ENCODE data around the gene STUM. TPM values are rescaled to one million over a fixed set of nuclear protein-coding genes. Genes with fewer than 3 reads are reported as not detected.

The STUM gene
- total RNA-seq, 1 experiment from 2014 or later, result 0.11 TPM

DNA sequence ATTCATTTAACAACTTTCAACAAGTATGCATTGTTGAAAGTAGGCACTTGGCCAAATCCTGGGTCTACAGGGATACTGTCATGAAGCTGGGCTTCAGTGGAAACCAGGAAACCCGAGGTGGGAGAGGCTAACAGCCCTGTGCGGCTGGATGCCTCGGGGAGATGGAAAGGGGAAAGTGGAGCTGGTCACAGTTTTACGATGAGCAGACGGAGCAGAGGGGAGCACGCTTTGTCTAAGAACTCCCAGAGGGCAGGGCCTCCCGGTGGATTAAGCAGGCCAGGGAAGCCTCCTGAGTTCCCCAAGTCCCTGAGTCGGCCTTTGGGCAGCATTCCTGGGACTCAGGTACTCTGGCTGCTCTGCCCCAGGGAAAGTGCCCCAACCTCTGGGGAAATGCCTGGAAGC, 23.8 kb downstream of the STUM start:
- no peaks in the 10 kb centered on the region for H3K79me2 ChIP-seq (ENCODE audit: insufficient read depth, low read length)
- no peak overlapping the region for H3K23ac ChIP-seq (ENCODE audit: insufficient read length, low read depth, low read length)
- H3K27me3 ChIP-seq (ENCODE audit: insufficient read depth, low read length), result no peaks in the 10 kb centered on the region
- peaks cover 14 to 26% of the 10 kb centered on the region in 2 experiments for H3K4me1 Mint-ChIP-seq
- no peaks in the 10 kb centered on the region for H3K23me2 ChIP-seq (ENCODE audit: insufficient read length, low read depth, low read length, poor library complexity, severe bottlenecking)
- DNase-seq, result no peak
- no peaks in the 10 kb centered on the region for H3K79me1 ChIP-seq (ENCODE audit: insufficient read depth, low read depth, low read length, poor library complexity, severe bottlenecking)
- TF ChIP-seq, protein P1, sequence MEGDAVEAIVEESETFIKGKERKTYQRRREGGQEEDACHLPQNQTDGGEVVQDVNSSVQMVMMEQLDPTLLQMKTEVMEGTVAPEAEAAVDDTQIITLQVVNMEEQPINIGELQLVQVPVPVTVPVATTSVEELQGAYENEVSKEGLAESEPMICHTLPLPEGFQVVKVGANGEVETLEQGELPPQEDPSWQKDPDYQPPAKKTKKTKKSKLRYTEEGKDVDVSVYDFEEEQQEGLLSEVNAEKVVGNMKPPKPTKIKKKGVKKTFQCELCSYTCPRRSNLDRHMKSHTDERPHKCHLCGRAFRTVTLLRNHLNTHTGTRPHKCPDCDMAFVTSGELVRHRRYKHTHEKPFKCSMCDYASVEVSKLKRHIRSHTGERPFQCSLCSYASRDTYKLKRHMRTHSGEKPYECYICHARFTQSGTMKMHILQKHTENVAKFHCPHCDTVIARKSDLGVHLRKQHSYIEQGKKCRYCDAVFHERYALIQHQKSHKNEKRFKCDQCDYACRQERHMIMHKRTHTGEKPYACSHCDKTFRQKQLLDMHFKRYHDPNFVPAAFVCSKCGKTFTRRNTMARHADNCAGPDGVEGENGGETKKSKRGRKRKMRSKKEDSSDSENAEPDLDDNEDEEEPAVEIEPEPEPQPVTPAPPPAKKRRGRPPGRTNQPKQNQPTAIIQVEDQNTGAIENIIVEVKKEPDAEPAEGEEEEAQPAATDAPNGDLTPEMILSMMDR (conservative IDR thresholded peaks at IDR 0.05), result no peak
- no peak overlapping the region for H2BK20ac ChIP-seq (ENCODE audit: low read depth, low read length, poor library complexity, severe bottlenecking)
- H2BK120ac ChIP-seq (ENCODE audit: low read depth, low read length, poor library complexity, severe bottlenecking), result no peak overlapping the region
- H3K9ac ChIP-seq (ENCODE audit: extremely low read depth, insufficient read length, low read length), result no peak overlapping the region
- H3K9me3 Mint-ChIP-seq, result no peaks in the 10 kb centered on the region
- no peak overlapping the region for H2AFZ ChIP-seq (ENCODE audit: low read length)
- H3K36me3 Mint-ChIP-seq (ENCODE audit: insufficient read depth in 1 of 3, low read depth in 3 of 3), result no peaks in the 10 kb centered on the region; a peak in 1 of 7 replicates
- H4K91ac ChIP-seq (ENCODE audit: insufficient read length, low read depth, low read length), result no peak overlapping the region
- H3K9me3 ChIP-seq (ENCODE audit: control insufficient read depth, low read depth, low read length), result no peaks in the 10 kb centered on the region
- no peaks in the 10 kb centered on the region for H3K27me3 Mint-ChIP-seq (ENCODE audit: low read depth)
- H3K56ac ChIP-seq (ENCODE audit: insufficient read length, low read depth, low read length), result no peak overlapping the region
- no peak overlapping the region for H3K4me2 ChIP-seq (ENCODE audit: insufficient read depth, insufficient read length, low read length)
- no peaks in the 10 kb centered on the region for H3K4me1 ChIP-seq (ENCODE audit: insufficient read depth, low read length)
- no peak overlapping the region for H4K8ac ChIP-seq (replicated peaks; ENCODE audit: insufficient read length, low read depth, low read length)
- no peak overlapping the region for H2AK5ac ChIP-seq (ENCODE audit: insufficient read length, low read length)
- H2BK12ac ChIP-seq (ENCODE audit: insufficient read length, low read depth, low read length), result no peak overlapping the region
- no peak overlapping the region for H3K14ac ChIP-seq (ENCODE audit: insufficient read depth, low read length)
- no peak overlapping the region for H3K4ac ChIP-seq (ENCODE audit: low read depth, low read length)
- no peak overlapping the region for H2BK15ac ChIP-seq (ENCODE audit: low read depth, low read length)
- no peak overlapping the region for H2BK5ac ChIP-seq (ENCODE audit: insufficient read length, low read length)
- no peak overlapping the region for H3K27ac ChIP-seq (ENCODE audit: insufficient read length, low read depth, low read length)
- no peak overlapping the region for H3K4me3 Mint-ChIP-seq
- no peak overlapping the region for H3T11ph ChIP-seq (ENCODE audit: low read length)
- no peak overlapping the region for H3K18ac ChIP-seq (ENCODE audit: insufficient read length, low read depth, low read length)
- no peaks in the 10 kb centered on the region for H4K20me1 ChIP-seq (ENCODE audit: control insufficient read depth, insufficient read depth, insufficient read length)
- no peak overlapping the region for H4K5ac ChIP-seq (ENCODE audit: insufficient read length, low read depth, low read length)
- no CpG with 5 or more reads among the region's 8 CpGs for WGBS (ENCODE audit: extremely low coverage, insufficient read length, low lambda C conversion rate)
- H3K27ac Mint-ChIP-seq, result no peak overlapping the region

All from H9 (cell line).